ENCODE results near the gene NRF1.

The NRF1 gene

DNA sequence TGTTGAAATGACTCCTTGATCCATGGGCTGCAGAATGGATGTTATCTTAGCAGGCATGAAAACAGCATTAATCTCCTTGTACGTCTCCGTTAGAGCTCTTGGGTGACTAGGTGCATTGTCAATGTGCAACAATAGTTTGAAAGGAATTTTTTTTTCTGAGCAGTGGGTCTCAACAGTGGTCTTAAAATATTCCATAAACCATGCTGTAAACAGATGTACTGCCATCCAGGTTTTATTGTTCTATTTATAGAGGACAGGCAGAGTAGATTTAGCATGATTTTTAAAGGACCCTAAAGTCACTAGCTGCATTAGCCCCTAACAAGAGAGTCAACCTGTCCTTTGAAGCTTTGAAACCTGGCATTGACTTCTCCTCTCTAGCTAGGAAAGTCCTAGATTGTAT is 64.0 kb downstream of the NRF1 start:
- H3K27ac ChIP-seq (ENCODE audit: low read depth, low read length, poor library complexity, severe bottlenecking): no peak overlapping the region
- peaks cover 72% of the 10 kb centered on the region for H3K36me3 ChIP-seq (ENCODE audit: insufficient read depth, low read length)
- H4K20me1 ChIP-seq (ENCODE audit: insufficient read depth, low read length): no peaks in the 10 kb centered on the region
- no peak overlapping the region for H3K4me2 ChIP-seq (ENCODE audit: low read length)
- no peak overlapping the region for H3K9ac ChIP-seq (ENCODE audit: low read length)
- no peaks in the 10 kb centered on the region for H3K79me2 ChIP-seq (ENCODE audit: insufficient read depth, low read length)
- H3K9me2 ChIP-seq (ENCODE audit: low read depth, low read length): no peaks in the 10 kb centered on the region
- H3K4me3 ChIP-seq (ENCODE audit: low read depth, low read length, poor library complexity, severe bottlenecking): no peak overlapping the region
- H3K4me1 ChIP-seq (ENCODE audit: insufficient read depth, low read length, severe bottlenecking): no peaks in the 10 kb centered on the region
- TF ChIP-seq, protein P1, sequence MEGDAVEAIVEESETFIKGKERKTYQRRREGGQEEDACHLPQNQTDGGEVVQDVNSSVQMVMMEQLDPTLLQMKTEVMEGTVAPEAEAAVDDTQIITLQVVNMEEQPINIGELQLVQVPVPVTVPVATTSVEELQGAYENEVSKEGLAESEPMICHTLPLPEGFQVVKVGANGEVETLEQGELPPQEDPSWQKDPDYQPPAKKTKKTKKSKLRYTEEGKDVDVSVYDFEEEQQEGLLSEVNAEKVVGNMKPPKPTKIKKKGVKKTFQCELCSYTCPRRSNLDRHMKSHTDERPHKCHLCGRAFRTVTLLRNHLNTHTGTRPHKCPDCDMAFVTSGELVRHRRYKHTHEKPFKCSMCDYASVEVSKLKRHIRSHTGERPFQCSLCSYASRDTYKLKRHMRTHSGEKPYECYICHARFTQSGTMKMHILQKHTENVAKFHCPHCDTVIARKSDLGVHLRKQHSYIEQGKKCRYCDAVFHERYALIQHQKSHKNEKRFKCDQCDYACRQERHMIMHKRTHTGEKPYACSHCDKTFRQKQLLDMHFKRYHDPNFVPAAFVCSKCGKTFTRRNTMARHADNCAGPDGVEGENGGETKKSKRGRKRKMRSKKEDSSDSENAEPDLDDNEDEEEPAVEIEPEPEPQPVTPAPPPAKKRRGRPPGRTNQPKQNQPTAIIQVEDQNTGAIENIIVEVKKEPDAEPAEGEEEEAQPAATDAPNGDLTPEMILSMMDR (IDR thresholded peaks at IDR 0.05; ENCODE audit: low read length): no peak
- no peak for TF ChIP-seq EZH2 (IDR thresholded peaks at IDR 0.05; ENCODE audit: borderline replicate concordance, low read length)
- H3F3A ChIP-seq (ENCODE audit: insufficient read depth, low read length): no peaks in the 10 kb centered on the region
- no peaks in the 10 kb centered on the region for H3K27me3 ChIP-seq (ENCODE audit: insufficient read depth, low read length)
- H2AFZ ChIP-seq (ENCODE audit: low read length): no peak overlapping the region
- H3K9me3 ChIP-seq (ENCODE audit: low read length): peaks cover 5% of the 10 kb centered on the region; the same call in 1 of the 2 replicates

DNA sequence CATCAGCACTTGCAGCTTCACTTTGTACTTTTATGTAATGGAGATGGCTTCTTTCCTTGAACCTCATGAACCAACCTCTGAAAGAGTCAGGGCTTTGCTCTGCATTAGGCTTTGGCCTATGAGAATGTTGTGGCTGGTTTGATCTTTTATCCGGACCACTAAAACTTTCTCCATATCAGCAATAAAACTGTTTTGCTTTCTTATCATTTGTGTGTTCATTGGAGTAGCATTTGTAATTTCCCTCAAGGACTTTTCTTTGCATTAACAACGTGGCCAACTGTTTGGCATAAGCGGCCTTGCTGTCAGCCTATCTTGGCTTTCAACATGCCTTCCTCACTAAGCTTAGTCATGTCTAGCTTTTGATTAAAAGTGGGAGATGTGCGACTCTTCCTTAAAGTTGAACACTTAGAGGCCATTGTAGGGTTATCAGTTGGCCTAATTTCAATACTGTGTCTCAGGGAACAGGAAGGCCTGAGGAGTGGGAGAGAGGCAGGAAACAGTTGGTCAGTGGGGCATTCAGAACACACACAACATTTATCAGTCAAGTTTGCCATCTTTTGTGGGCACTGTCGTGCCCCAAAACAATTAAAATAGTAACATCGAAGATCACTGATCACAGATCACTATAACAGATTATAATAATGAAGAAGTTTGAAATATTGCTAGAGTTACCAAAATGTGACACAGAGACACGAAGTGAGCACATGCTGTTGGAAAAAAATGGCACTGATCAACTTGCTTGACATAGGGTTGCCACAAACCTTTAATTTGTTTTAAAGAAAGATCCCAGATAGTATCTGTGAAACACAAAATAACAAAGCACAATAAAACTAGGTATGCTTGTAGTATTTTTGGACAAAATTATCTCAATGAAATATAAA is 64.7 kb downstream of the NRF1 start:
- Histone ChIP-seq H3K4me2 (ENCODE audit: low read length) (no peak overlapping the region), H3K9me2 (ENCODE audit: low read depth, low read length) (no peaks in the 10 kb centered on the region), H3K27ac (ENCODE audit: low read depth, low read length, poor library complexity, severe bottlenecking) (no peak overlapping the region), H3K4me1 (ENCODE audit: insufficient read depth, low read length, severe bottlenecking) (no peaks in the 10 kb centered on the region), H3K9me3 (ENCODE audit: low read length) (peaks cover 5% of the 10 kb centered on the region; the same call in 1 of the 2 replicates), H2AFZ (ENCODE audit: low read length) (no peak overlapping the region), H3K9ac (ENCODE audit: low read length) (no peak overlapping the region), H3K79me2 (ENCODE audit: insufficient read depth, low read length) (no peaks in the 10 kb centered on the region), H4K20me1 (ENCODE audit: insufficient read depth, low read length) (no peaks in the 10 kb centered on the region), H3F3A (ENCODE audit: insufficient read depth, low read length) (no peaks in the 10 kb centered on the region), H3K4me3 (ENCODE audit: low read depth, low read length, poor library complexity, severe bottlenecking) (no peak overlapping the region), H3K36me3 (ENCODE audit: insufficient read depth, low read length) (peaks cover 72% of the 10 kb centered on the region), H3K27me3 (ENCODE audit: insufficient read depth, low read length) (no peaks in the 10 kb centered on the region)
- TF ChIP-seq, protein P1 (IDR thresholded peaks at IDR 0.05; ENCODE audit: low read length): no peak
- no peak for TF ChIP-seq EZH2 (IDR thresholded peaks at IDR 0.05; ENCODE audit: borderline replicate concordance, low read length)

GRCh38 chr7:129677796-129678195 is 66.3 kb downstream of the NRF1 start:
- Histone ChIP-seq H4K20me1 (ENCODE audit: insufficient read depth, low read length) (no peaks in the 10 kb centered on the region), H3K9me3 (ENCODE audit: low read length) (peaks cover 5% of the 10 kb centered on the region; the same call in 1 of the 2 replicates), H3K27ac (ENCODE audit: low read depth, low read length, poor library complexity, severe bottlenecking) (no peak overlapping the region), H3K9me2 (ENCODE audit: low read depth, low read length) (no peaks in the 10 kb centered on the region), H3K27me3 (ENCODE audit: insufficient read depth, low read length) (no peaks in the 10 kb centered on the region), H3F3A (ENCODE audit: insufficient read depth, low read length) (no peaks in the 10 kb centered on the region), H2AFZ (ENCODE audit: low read length) (no peak overlapping the region), H3K4me1 (ENCODE audit: insufficient read depth, low read length, severe bottlenecking) (no peaks in the 10 kb centered on the region), H3K9ac (ENCODE audit: low read length) (no peak overlapping the region), H3K36me3 (ENCODE audit: insufficient read depth, low read length) (peaks cover 57% of the 10 kb centered on the region), H3K79me2 (ENCODE audit: insufficient read depth, low read length) (no peaks in the 10 kb centered on the region), H3K4me3 (ENCODE audit: low read depth, low read length, poor library complexity, severe bottlenecking) (no peak overlapping the region), H3K4me2 (ENCODE audit: low read length) (no peak overlapping the region)
- no peak for TF ChIP-seq EZH2 (IDR thresholded peaks at IDR 0.05; ENCODE audit: borderline replicate concordance, low read length)
- TF ChIP-seq, protein P1 (IDR thresholded peaks at IDR 0.05; ENCODE audit: low read length): no peak
